Smooth muscle cell of the brain vasculature (primary cell): ENCODE results near the gene CHRNE.
"Not testable (repeated sequence)": the region's sequence is repeated elsewhere in the genome, so short reads cannot be mapped to it uniquely, and the experiment has no call there.

Experiments
- DNase-seq: peaks from one replicate; pipeline ENCODE4 v3.0.0-alpha.2; 2012; ENCODE audit warnings: low read depth, low spot score

CHRNE gene

GRCh38 chr17:4939796-4940554, 37.1 kb upstream of the CHRNE start, which contains the start of the genes RNF167 and SLC25A11:
Gene RNF167 (plus strand): TSS chr17:4940268. CDS start chr17:4940910, 642 bp downstream.
Gene SLC25A11 (minus strand): TSS chr17:4940046. CDS start chr17:4939910, 136 bp downstream.
- DNase-seq = peak; percentile 99

DNA sequence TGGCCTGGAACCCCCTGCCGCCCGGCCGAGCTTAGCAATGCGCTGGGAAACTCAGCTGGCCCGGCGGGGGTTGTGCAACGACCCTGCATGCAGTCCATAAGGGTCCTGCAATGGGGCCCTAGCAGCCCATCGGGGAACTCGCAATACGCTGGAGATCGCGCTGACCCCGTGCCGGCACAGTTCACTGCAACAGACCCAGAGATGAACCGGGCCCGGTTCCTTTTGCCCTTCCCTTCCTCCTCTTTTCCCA, 36.6 kb upstream of the CHRNE start:
- no peak for DNase-seq

DNA sequence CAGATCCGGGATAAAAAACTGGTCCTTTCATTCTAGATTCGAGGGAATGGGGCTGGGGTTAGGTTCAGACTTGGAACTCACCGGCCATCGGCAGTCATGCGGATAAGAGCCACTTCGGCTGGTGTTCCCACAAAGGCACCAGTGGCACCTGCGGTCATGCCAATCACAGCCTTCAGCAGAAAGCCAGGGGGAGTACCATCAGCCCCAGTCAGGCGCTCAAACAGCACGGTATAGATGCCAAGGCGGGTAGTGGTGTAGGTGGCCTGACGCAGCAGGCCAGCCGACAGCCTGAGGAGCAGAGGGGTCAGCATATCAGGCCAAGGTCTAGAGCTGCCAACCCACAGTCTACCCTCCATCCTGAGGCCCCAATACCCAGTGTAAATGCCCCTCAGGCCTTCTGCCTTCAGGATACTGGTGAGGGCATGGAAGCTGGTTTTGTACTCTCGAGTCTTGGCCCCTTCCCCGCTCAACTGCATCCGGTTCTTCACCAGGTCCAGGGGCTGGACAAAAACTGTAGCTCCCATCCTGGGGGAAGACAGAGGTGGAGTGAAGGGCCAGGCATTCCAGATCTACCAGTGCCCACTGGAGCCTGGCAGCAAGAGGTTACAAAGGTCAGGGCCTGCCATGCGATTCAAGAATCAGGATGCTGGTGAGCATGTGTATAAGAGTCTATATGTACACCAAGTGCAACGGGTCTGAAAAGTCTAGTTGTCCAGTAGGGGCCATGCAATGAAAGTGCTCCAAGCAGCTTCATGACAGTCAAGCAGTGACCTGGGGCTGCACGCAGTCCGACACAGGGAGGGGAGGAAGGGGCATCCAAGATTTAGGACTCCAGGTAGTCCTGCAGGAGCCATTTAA, 36.0 kb upstream of the CHRNE start:
- no peak for DNase-seq

DNA sequence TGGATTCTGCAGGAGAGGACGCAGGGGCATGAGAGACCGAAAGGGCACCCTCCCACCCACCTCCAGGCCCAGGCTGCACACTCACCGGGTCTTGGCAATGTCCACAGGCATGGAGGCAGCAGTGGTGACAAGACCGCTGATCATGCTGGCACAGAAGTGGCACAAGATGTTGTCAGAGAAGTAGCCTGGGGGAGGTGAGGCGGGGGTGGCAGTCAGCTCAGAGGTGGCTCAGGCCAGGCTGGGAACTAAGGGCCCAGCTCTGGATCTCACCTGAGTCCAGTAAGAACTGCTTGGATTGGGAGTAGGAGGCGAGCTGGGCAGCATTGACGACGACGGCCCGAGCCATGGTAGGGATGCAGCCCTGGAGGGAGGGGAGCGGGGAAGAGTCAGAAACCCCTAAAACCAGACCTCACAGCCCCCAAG, 35.2 kb upstream of the CHRNE start:
- no peak for DNase-seq

DNA sequence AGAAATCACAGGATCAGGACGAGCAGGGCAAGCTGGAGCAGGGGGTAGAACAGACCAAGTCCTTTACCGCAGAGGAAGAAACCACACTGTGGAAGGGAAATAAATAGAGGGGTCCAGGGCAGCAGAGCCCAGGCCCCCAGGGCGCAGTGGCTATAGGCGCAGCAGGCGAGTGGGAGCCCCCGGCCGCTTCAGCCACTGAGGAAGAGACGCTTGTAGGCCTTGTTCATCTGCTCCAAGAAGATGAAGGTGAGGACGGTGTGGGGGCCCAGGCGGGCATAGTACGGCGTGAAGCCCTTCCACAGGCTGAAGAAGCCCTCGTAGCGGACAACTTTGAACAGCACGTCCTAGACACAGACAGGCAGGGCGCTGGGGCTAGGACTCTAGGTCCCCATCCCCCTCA, 34.7 kb upstream of the CHRNE start:
- DNase-seq = no peak

GRCh38 chr17:4936436-4936835, 33.5 kb upstream of the CHRNE start:
- no peak for DNase-seq

DNA sequence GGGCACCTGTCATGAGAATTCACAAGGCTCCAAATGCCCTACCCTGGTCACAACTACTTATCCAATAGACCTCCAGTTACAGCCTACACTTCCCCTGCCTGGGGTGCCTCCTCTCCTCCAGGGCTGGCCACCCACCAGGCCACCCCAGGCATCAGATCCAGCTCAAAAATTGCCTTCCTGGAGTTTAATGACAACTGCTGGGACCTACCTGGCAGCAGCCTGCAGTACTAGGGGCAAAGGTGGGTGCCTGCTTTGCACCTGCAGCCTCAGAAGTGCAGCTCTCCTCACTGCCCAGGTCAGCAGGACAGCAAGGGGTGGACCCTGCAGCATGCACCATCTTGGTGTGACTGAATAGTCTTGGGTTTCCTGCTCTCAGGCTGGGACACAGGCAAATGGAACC, 32.8 kb upstream of the CHRNE start:
- DNase-seq = no peak

DNA sequence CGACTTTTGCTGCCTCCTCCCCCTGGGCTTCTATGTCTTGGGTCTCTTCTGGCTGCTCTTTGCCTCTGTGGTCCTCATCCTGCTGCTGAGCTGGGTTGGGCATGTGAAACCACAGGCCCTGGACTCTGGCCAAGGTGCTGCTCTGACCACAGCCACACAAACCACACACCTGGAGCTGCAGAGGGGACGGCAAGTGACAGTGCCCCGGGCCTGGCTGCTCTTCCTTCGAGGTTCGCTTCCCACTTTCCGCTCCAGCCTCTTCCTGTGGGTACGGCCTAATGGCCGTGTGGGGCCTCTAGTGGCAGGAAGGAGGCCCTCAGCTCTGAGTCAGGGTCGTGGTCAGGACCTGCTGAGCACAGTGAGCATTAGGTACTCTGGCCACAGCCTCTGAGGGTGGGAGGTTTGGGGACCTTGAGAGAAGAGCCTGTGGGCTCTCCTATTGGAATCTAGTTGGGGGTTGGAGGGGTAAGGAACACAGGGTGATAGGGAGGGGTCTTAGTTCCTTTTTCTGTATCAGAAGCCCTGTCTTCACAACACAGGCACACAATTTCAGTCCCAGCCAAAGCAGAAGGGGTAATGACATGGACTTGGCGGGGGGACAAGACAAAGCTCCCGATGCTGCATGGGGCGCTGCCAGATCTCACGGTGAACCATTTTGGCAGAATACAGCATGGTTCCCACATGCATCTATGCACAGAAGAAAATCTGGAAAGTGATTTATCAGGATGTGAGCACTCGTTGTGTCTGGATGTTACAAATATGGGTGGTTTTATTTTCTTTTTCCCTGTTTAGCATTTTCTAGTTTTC, 31.5 kb upstream of the CHRNE start:
- DNase-seq = no peak

DNA sequence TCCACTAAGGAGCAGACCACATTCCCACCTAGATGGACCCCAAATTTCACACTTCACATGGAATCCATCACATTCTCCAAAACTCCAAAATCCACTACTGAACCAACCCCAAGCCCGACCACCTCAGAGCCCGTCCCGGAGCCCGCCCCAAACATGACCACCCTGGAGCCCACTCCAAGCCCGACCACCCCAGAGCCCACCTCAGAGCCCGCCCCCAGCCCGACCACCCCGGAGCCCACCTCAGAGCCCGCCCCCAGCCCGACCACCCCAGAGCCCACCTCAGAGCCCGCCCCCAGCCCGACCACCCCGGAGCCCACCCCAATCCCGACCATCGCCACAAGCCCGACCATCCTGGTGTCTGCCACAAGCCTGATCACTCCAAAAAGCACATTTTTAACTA, 30.7 kb upstream of the CHRNE start:
- no peak for DNase-seq

DNA sequence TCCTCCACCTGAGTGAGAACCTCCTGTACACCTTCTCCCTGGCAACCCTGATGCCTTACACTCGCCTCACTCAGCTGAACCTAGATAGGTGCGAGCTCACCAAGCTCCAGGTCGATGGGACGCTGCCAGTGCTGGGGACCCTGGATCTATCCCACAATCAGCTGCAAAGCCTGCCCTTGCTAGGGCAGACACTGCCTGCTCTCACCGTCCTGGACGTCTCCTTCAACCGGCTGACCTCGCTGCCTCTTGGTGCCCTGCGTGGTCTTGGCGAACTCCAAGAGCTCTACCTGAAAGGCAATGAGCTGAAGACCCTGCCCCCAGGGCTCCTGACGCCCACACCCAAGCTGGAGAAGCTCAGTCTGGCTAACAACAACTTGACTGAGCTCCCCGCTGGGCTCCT, 29.9 kb upstream of the CHRNE start:
- DNase-seq = no peak

- no peak for DNase-seq
Observed at GRCh38 chr17:4931963-4932362, 29.1 kb upstream of the CHRNE start, which contains the start of gene GP1BA. Gene GP1BA (plus strand): TSS chr17:4932277. CDS start chr17:4932605, 328 bp downstream.

DNA sequence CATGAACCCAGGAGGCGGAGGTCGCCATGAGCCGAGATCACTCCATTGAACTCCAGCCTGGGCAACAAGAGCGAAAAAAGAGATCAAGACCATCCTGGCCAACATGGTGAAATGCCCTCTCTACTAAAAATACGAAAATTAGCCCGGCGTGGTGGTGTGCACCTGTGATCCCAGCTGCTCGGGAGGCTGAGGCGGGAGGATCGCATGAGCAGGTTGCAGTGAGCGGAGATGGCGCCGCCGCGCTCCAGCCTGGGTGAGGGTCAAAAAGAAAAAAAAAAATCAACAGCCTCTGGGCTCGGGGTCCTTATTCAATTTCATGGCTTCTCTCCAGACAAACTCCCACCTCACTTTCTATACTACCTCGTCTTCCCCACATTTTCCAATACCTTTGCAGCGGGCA, 26.0 kb upstream of the CHRNE start:
- no peak for DNase-seq

- not testable (repeated sequence) for DNase-seq
Observed at GRCh38 chr17:4926577-4927335, 23.9 kb upstream of the CHRNE start.

DNA sequence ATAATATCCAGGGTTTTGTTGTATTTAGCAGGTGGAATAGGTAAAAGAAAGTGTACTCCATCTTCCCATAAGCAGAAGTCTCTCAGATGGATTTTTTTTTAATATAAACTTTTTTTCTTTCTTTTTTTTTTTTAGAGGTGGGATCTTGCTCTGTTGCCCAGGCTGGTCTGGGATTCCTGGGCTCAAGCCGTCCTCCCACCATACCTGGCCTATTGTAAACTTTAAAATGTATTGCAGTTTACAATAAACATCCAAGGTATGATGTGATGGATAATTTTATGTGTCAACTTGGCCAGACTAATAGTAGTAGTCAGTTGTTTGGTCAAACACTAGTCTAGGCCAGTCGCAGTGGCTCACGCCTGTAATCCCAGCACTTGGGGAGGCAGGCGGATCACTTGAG, 18.4 kb upstream of the CHRNE start:
- no peak for DNase-seq

- no peak for DNase-seq
Observed at GRCh38 chr17:4920351-4921048, 17.6 kb upstream of the CHRNE start.

GRCh38 chr17:4919511-4920047, 16.7 kb upstream of the CHRNE start:
- DNase-seq = no peak

- DNase-seq = not testable (repeated sequence)
Observed at GRCh38 chr17:4914551-4914950, 11.7 kb upstream of the CHRNE start.

GRCh38 chr17:4913994-4914393, 11.1 kb upstream of the CHRNE start:
- DNase-seq = no peak

- DNase-seq = peak; percentile 81
Observed at GRCh38 chr17:4908711-4909496, 6.0 kb upstream of the CHRNE start.

GRCh38 chr17:4908301-4908700, 5.4 kb upstream of the CHRNE start:
- no peak for DNase-seq
